Testis (tissue), 2 donors: ENCODE measurements around the gene RPS6KA4.

Experiments used
- POLR2A ChIP-seq: fragments of 450-650 bp; IDR thresholded peaks from one replicate; pipeline ENCODE4 v1.6.1; 2017; ENCODE audit warnings: antibody characterized with exemption, mild to moderate bottlenecking, moderate library complexity
- TF ChIP-seq, protein P1 (sequence below), 3 experiments: fragments of 450-650 bp in 2 of 3; fragments of 200-600 bp in 1 of 3; sonication (generic) in 1 of 3; IDR thresholded peaks; one replicate each; pipeline ENCODE4 v1.5.1; 2016 to 2019; ENCODE audit warnings: antibody characterized with exemption in 3 of 3, mild to moderate bottlenecking in 2 of 3, moderate library complexity in 1 of 3

GRCh38 chr11:64341851-64342791 is 16.8 kb upstream of the RPS6KA4 start:
- TF ChIP-seq, protein P1, sequence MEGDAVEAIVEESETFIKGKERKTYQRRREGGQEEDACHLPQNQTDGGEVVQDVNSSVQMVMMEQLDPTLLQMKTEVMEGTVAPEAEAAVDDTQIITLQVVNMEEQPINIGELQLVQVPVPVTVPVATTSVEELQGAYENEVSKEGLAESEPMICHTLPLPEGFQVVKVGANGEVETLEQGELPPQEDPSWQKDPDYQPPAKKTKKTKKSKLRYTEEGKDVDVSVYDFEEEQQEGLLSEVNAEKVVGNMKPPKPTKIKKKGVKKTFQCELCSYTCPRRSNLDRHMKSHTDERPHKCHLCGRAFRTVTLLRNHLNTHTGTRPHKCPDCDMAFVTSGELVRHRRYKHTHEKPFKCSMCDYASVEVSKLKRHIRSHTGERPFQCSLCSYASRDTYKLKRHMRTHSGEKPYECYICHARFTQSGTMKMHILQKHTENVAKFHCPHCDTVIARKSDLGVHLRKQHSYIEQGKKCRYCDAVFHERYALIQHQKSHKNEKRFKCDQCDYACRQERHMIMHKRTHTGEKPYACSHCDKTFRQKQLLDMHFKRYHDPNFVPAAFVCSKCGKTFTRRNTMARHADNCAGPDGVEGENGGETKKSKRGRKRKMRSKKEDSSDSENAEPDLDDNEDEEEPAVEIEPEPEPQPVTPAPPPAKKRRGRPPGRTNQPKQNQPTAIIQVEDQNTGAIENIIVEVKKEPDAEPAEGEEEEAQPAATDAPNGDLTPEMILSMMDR (IDR thresholded peaks at IDR 0.05), result peak in 2 of 3 experiments; percentile 25 to 34
- TF ChIP-seq POLR2A, result no peak
